GM23248 (cell line): ENCODE measurements around the gene TMEM255A. TPM values are rescaled to one million over a fixed set of nuclear protein-coding genes. Genes with fewer than 3 reads are reported as not detected.

ENCODE experiments used
- DNase-seq: peaks from one replicate; pipeline ENCODE4 v3.0.0-alpha.2; 2015
- H2AFZ ChIP-seq: fragments of 200-600 bp; sonication (generic); 2 replicates; pipeline ENCODE4 v1.6.1; 2016; ENCODE audit warnings: antibody characterized with exemption
- H3F3A ChIP-seq: fragments of 200-600 bp; sonication (generic); 2 replicates; pipeline ENCODE4 v1.6.1; 2016; ENCODE audit warnings: mild to moderate bottlenecking, antibody characterized with exemption, mixed run types; ENCODE audit not compliant: insufficient read depth
- H3K27ac ChIP-seq: fragments of 200-600 bp; sonication (generic); 2 replicates; pipeline ENCODE4 v1.5.1; 2016; ENCODE audit warnings: mild to moderate bottlenecking
- H3K27me3 ChIP-seq: fragments of 200-600 bp; sonication (generic); replicated peaks from 2 replicates; pipeline ENCODE4 v1.6.1; 2016; ENCODE audit warnings: mild to moderate bottlenecking; ENCODE audit not compliant: insufficient read depth
- H3K36me3 ChIP-seq: fragments of 200-600 bp; sonication (generic); 2 replicates; pipeline ENCODE4 v1.6.1; 2016; ENCODE audit warnings: low read depth, mild to moderate bottlenecking
- H3K4me1 ChIP-seq: fragments of 200-600 bp; sonication (generic); 2 replicates; pipeline ENCODE4 v1.6.1; 2016; ENCODE audit warnings: mild to moderate bottlenecking; ENCODE audit not compliant: insufficient read depth
- H3K4me2 ChIP-seq: fragments of 200-600 bp; sonication (generic); one replicate; pipeline ENCODE4 v1.6.1; 2016; ENCODE audit warnings: mild to moderate bottlenecking; ENCODE audit not compliant: unreplicated experiment
- H3K4me3 ChIP-seq: fragments of 200-600 bp; sonication (generic); 2 replicates; pipeline ENCODE4 v1.5.1; 2016; ENCODE audit warnings: mild to moderate bottlenecking
- H3K79me2 ChIP-seq: fragments of 200-600 bp; sonication (generic); 2 replicates; pipeline ENCODE4 v1.6.1; 2016; ENCODE audit warnings: mild to moderate bottlenecking; ENCODE audit not compliant: insufficient read depth
- H3K9ac ChIP-seq: fragments of 200-600 bp; sonication (generic); 2 replicates; pipeline ENCODE4 v1.6.1; 2016; ENCODE audit warnings: mild to moderate bottlenecking
- H3K9me2 ChIP-seq: fragments of 200-600 bp; sonication (generic); 2 replicates; pipeline ENCODE4 v1.6.1; 2016; ENCODE audit warnings: mixed run types, mild to moderate bottlenecking, moderate library complexity; ENCODE audit not compliant: insufficient read depth
- H3K9me3 ChIP-seq: fragments of 200-600 bp; sonication (generic); one replicate; pipeline ENCODE4 v1.6.1; 2017; ENCODE audit warnings: low read depth
- H4K20me1 ChIP-seq: fragments of 200-600 bp; sonication (generic); 2 replicates; pipeline ENCODE4 v1.6.0; 2016; ENCODE audit not compliant: insufficient read depth
- EZH2 ChIP-seq: fragments of 200-600 bp; sonication (generic); IDR thresholded peaks from 2 replicates; pipeline ENCODE4 v1.6.1; 2018; ENCODE audit warnings: antibody characterized with exemption, mild to moderate bottlenecking; ENCODE audit not compliant: insufficient read depth, poor library complexity, severe bottlenecking
- EZH2phosphoT487 ChIP-seq: fragments of 200-600 bp; sonication (generic); IDR thresholded peaks from 2 replicates; pipeline ENCODE4 v1.6.1; 2018; ENCODE audit warnings: antibody characterized with exemption, moderate library complexity, mild to moderate bottlenecking, low read depth; ENCODE audit not compliant: insufficient read depth
- WGBS, 2 experiments: methylation state at CpG; one replicate each; pipeline ENCODE4 v1.1.6; 2015 to 2017; ENCODE audit warnings: low lambda C conversion rate in 2 of 2, low coverage in 1 of 2; ENCODE audit errors: missing lambda C conversion rate in 2 of 2; 5-methylcytosine and 5-hydroxymethylcytosine counted together
- in situ Hi-C: fragments of 300-500 bp; cut with MboI; formaldehyde crosslinking; loops from 2 replicates; pipeline ENCODE4 v1.15.0; 2020
- polyA plus RNA-seq: library from polyadenylated mRNA; unstranded; fragments of >200 nt; fragmentation: Nextera tagmentation; extraction: Ambion mirVana; gene quantifications from 2 replicates; pipeline ENCODE4 v1.2.1, GENCODE V29; 2016
- total RNA-seq: library from RNA; depleted of rRNA; stranded (reverse); fragments of >200 nt; shearing (Covaris generic); gene quantifications from 2 replicates; pipeline ENCODE4 v1.2.3, GENCODE V29; 2014

The TMEM255A gene
- total and polyA plus RNA-seq, 2 experiments from 2014 or later = not detected

DNA sequence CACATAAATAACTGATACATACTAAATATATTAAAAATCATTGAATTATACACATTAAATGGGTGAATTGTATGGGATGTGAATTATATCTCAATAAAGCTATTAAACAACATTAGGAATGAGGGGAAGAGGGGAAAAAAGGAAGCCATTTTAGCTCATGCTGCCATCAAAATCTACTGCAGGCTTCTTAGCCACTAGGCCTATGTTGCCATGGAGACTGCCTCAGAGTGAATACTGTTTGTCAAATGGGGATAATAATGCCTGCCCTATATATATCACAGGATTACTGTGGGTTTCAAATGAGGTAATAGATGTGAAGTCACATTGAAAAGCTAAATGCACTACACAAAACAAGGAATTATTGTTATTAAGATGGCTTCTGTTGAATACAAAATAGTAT is 21.2 kb downstream of the TMEM255A start:
- TF ChIP-seq EZH2 = no peak
- H3K9ac ChIP-seq = no peak overlapping the region
- H3K4me2 ChIP-seq = no peak overlapping the region
- H3K9me3 ChIP-seq = no peaks in the 10 kb centered on the region
- no peak overlapping the region for H3K27ac ChIP-seq
- H2AFZ ChIP-seq = no peak overlapping the region
- H3K4me1 ChIP-seq = no peaks in the 10 kb centered on the region
- H4K20me1 ChIP-seq = no peaks in the 10 kb centered on the region
- no peaks in the 10 kb centered on the region for H3K27me3 ChIP-seq
- no peaks in the 10 kb centered on the region for H3F3A ChIP-seq
- H3K79me2 ChIP-seq = no peaks in the 10 kb centered on the region
- no peak overlapping the region for H3K4me3 ChIP-seq
- no peaks in the 10 kb centered on the region for H3K9me2 ChIP-seq
- H3K36me3 ChIP-seq = no peaks in the 10 kb centered on the region
- in situ Hi-C loops = no loop called here
- no peak for DNase-seq

- no peaks in the 10 kb centered on the region for H3K4me1 ChIP-seq
- 47 to 49% methylated on average over 3 of the region's 3 CpGs for WGBS, 2 experiments
- no peaks in the 10 kb centered on the region for H3K79me2 ChIP-seq
- H3K9me3 ChIP-seq = no peaks in the 10 kb centered on the region
- DNase-seq = no peak
- H3K9ac ChIP-seq = no peak overlapping the region
- H3K4me3 ChIP-seq = no peak overlapping the region
- H3K4me2 ChIP-seq = no peak overlapping the region
- no peaks in the 10 kb centered on the region for H3F3A ChIP-seq
- no peaks in the 10 kb centered on the region for H3K36me3 ChIP-seq
- in situ Hi-C loops = no loop called here
- H3K27me3 ChIP-seq = no peaks in the 10 kb centered on the region
- H3K27ac ChIP-seq = no peak overlapping the region
- H4K20me1 ChIP-seq = no peaks in the 10 kb centered on the region
- TF ChIP-seq EZH2phosphoT487 = no peak
- H3K9me2 ChIP-seq = no peaks in the 10 kb centered on the region
- H2AFZ ChIP-seq = no peak overlapping the region
Observed at GRCh38 chrX:120287513-120288112, 23.6 kb downstream of the TMEM255A start.

DNA sequence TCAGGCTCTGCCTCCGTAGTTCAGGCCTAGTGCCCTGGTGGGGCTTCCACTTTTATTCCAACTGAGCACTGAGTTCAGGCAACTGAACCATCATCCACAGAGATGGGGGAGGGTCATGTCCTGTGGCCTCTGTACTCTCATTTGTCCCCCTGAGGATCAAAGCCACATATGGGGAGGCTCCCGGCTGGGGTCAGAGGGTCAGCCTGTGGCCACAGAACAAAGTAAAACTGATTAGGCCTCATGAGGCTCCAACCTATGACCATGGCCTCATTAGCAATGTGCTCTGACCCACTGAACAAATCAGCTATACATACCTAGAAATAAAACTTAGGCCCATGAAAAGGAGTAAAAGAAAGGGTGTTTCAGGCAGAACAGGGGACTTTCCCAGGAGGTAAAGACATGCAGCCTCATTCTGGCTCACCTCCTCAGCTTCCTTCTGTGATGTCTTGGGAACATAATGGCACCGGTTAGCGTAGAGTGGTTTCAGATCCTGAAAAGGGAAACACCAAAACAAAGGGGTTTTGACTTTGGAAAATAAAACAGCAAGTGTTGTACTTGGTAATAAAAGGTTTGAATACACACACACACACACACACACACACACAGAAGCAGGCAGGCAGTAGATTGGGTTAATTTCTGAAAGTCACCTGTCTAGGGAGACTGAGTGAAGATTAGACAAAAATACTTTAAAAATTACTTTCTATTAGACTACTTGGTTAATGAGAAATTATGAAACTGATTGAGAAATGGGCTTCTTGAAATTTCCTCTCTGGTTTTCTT is 24.3 kb downstream of the TMEM255A start:
- Histone ChIP-seq H3K4me2 (no peak overlapping the region), H3K36me3 (no peaks in the 10 kb centered on the region), H3K4me1 (no peaks in the 10 kb centered on the region), H3K9me3 (no peaks in the 10 kb centered on the region), H3K27ac (no peak overlapping the region), H3K27me3 (no peaks in the 10 kb centered on the region), H3K9ac (no peak overlapping the region), H3K9me2 (no peaks in the 10 kb centered on the region), H3K4me3 (no peak overlapping the region), H4K20me1 (no peaks in the 10 kb centered on the region), H3F3A (no peaks in the 10 kb centered on the region), H2AFZ (no peak overlapping the region), H3K79me2 (no peaks in the 10 kb centered on the region)
- 41 to 63% methylated on average over 3 to 4 of the region's 4 CpGs for WGBS, 2 experiments
- TF ChIP-seq EZH2 (no peak), EZH2phosphoT487 (no peak)
- no peak for DNase-seq
- in situ Hi-C loops = no loop called here

- H3K4me3 ChIP-seq = no peak overlapping the region
- no peak overlapping the region for H3K9ac ChIP-seq
- H3K9me3 ChIP-seq = no peaks in the 10 kb centered on the region
- DNase-seq = no peak
- H3K4me2 ChIP-seq = no peak overlapping the region
- H3K9me2 ChIP-seq = no peaks in the 10 kb centered on the region
- 67 to 79% methylated on average over 1 of the region's 1 CpG for WGBS, 2 experiments
- H3K36me3 ChIP-seq = no peaks in the 10 kb centered on the region
- no peak overlapping the region for H3K27ac ChIP-seq
- no peaks in the 10 kb centered on the region for H3K27me3 ChIP-seq
- no peak for TF ChIP-seq EZH2
- no peak for TF ChIP-seq EZH2phosphoT487
- H4K20me1 ChIP-seq = no peaks in the 10 kb centered on the region
- H3K4me1 ChIP-seq = no peaks in the 10 kb centered on the region
- no peak overlapping the region for H2AFZ ChIP-seq
- no peaks in the 10 kb centered on the region for H3F3A ChIP-seq
- no peaks in the 10 kb centered on the region for H3K79me2 ChIP-seq
- in situ Hi-C loops = no loop called here
Observed at GRCh38 chrX:120282697-120283096, 28.6 kb downstream of the TMEM255A start.
